Measurements from ENCODE around the gene RAB37.

Gene RAB37

GRCh38 chr17:74782571-74782970, 45.5 kb downstream of the RAB37 start:
- no peak for DNase-seq

GRCh38 chr17:74784125-74784810, 47.2 kb downstream of the RAB37 start:
- no peak for DNase-seq

GRCh38 chr17:74785096-74785980, 48.3 kb downstream of the RAB37 start:
- DNase-seq, result no peak

- DNase-seq, result no peak
These were observed 48.9 kb downstream of the RAB37 start for GRCh38 chr17:74785981-74786360.

- DNase-seq, result no peak
These were observed 49.5 kb downstream of the RAB37 start for GRCh38 chr17:74786431-74787055.

GRCh38 chr17:74790161-74791058, 53.4 kb downstream of the RAB37 start:
- no peak for DNase-seq

GRCh38 chr17:74792586-74793105, 55.6 kb downstream of the RAB37 start:
- no peak for DNase-seq

GRCh38 chr17:74795327-74796020, 58.4 kb downstream of the RAB37 start:
- no peak for DNase-seq

GRCh38 chr17:74796211-74796610, 59.2 kb downstream of the RAB37 start:
- DNase-seq, result no peak

GRCh38 chr17:74796866-74797265, 59.8 kb downstream of the RAB37 start:
- no peak for DNase-seq

Measured in EL (cell line).